ENCODE measurements around the gene MAPK10. TPM values are rescaled to one million over a fixed set of nuclear protein-coding genes. Genes with fewer than 3 reads are reported as not detected.

The MAPK10 gene
- total RNA-seq, 1 donor from 2014 or later: 19.2 TPM

GRCh38 chr4:86279293-86279960 is 80.4 kb downstream of the MAPK10 start:
- Mint-ChIP-seq H3K9me3 (ENCODE audit: unreplicated experiment) (no peaks in the 10 kb centered on the region), H3K4me1 (ENCODE audit: unreplicated experiment) (peaks cover 33% of the 10 kb centered on the region), H3K4me3 (ENCODE audit: unreplicated experiment) (no peak overlapping the region), H3K27me3 (ENCODE audit: unreplicated experiment) (no peaks in the 10 kb centered on the region), H3K27ac (ENCODE audit: unreplicated experiment) (no peak overlapping the region), H3K36me3 (ENCODE audit: unreplicated experiment) (no peaks in the 10 kb centered on the region)
- no peak for TF ChIP-seq CTCF (IDR thresholded peaks at IDR 0.05)
- no peak for DNase-seq (ENCODE audit: extremely low spot score, unreplicated experiment)

DNA sequence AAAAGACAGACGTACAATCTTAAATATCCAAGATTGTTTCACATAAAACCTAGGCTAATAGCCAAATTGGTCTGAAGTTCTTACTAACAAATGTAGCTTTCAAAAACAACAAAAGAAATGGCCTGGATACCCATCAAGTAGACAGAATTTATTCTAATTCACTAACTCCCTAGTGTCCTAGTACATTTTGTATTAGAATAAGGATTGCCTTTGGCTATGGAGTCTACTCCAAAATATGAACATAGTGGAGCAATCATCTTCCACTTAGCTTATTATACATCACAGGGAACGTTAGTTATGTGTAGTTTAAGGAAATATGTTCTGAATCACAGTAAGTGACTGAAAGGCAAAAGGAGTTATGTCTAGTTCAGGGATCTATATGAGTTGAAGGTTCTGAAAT is 81.7 kb downstream of the MAPK10 start:
- H3K27ac Mint-ChIP-seq (ENCODE audit: unreplicated experiment): no peak overlapping the region
- TF ChIP-seq CTCF (IDR thresholded peaks at IDR 0.05): no peak

DNA sequence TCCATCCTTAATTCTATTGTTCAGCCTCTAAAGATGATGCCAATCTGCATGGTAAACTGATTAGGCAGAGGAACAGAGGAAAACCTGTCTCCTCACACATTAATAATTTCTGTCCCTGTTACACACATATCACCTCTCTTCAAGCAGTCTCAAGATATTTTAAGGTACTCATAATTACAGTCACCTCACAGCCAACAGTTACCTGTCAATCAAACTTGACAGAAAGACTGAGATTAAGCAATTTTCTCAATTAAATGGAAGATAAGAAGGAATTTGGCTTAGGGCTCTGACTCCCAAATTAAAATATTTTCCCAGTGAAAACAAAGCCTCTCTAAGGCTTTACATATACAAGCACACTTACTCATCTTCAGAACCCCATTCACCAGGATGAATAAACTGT is 85.2 kb downstream of the MAPK10 start:
- Mint-ChIP-seq H3K4me1 (ENCODE audit: unreplicated experiment) (peaks cover 30% of the 10 kb centered on the region), H3K27me3 (ENCODE audit: unreplicated experiment) (no peaks in the 10 kb centered on the region), H3K36me3 (ENCODE audit: unreplicated experiment) (peaks cover 3% of the 10 kb centered on the region), H3K4me3 (ENCODE audit: unreplicated experiment) (no peak overlapping the region), H3K9me3 (ENCODE audit: unreplicated experiment) (no peaks in the 10 kb centered on the region), H3K27ac (ENCODE audit: unreplicated experiment) (no peak overlapping the region)
- no peak for DNase-seq (ENCODE audit: extremely low spot score, unreplicated experiment)
- no peak for TF ChIP-seq CTCF (IDR thresholded peaks at IDR 0.05)

More for the DNA sequence above, 81.7 kb downstream of the MAPK10 start:
- Mint-ChIP-seq H3K4me3 (ENCODE audit: unreplicated experiment) (no peak overlapping the region), H3K9me3 (ENCODE audit: unreplicated experiment) (no peaks in the 10 kb centered on the region), H3K36me3 (ENCODE audit: unreplicated experiment) (peaks cover 3% of the 10 kb centered on the region), H3K27me3 (ENCODE audit: unreplicated experiment) (no peaks in the 10 kb centered on the region), H3K4me1 (ENCODE audit: unreplicated experiment) (peaks cover 34% of the 10 kb centered on the region)
- DNase-seq (ENCODE audit: extremely low spot score, unreplicated experiment): no peak

DNA sequence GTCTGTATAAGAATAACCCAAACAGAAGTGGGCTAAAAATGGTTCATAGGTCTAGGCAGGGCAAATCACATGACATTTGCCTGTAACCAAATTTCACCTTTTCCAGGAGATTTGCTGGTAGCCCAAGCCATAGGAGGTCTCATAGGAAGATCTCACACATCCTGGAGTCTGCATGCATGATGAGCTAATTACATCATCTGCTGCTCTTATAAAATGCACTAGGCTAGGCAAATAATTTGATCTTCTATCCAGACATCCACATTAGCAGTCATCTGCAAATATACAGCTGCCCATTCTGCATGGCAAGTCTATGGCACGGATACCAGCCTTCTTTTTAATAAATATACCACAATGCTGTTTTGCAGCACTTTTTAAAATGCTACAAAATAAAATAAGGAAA is 87.2 kb downstream of the MAPK10 start:
- no peaks in the 10 kb centered on the region for H3K9me3 Mint-ChIP-seq (ENCODE audit: unreplicated experiment)
- peaks cover 22% of the 10 kb centered on the region for H3K4me1 Mint-ChIP-seq (ENCODE audit: unreplicated experiment)
- H3K4me3 Mint-ChIP-seq (ENCODE audit: unreplicated experiment): no peak overlapping the region
- TF ChIP-seq CTCF (IDR thresholded peaks at IDR 0.05): no peak
- H3K27ac Mint-ChIP-seq (ENCODE audit: unreplicated experiment): no peak overlapping the region
- peaks cover 3% of the 10 kb centered on the region for H3K36me3 Mint-ChIP-seq (ENCODE audit: unreplicated experiment)
- H3K27me3 Mint-ChIP-seq (ENCODE audit: unreplicated experiment): no peaks in the 10 kb centered on the region
- no peak for DNase-seq (ENCODE audit: extremely low spot score, unreplicated experiment)

DNA sequence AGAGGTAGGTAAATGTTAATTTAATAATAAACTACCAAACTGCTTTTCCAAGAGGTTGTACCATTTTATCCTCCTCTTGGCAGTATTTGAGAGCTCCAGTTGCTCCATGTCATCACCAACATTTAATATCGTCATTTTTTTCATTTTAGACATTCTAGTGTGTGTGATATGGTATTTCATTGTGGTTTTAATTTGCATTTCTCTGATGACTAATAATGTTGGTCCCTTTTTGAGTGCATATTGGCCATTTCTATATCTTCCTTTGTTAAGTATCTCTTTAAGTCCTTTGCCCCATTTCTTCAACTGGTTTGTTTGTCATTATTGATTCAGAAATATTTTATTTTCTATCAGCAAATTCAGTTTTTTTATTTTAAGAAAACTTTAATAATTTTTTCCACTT is 88.8 kb downstream of the MAPK10 start:
- no peak for TF ChIP-seq CTCF (IDR thresholded peaks at IDR 0.05)
- no peak for DNase-seq (ENCODE audit: extremely low spot score, unreplicated experiment)

More for the DNA sequence above, 88.8 kb downstream of the MAPK10 start:
- H3K4me3 Mint-ChIP-seq (ENCODE audit: unreplicated experiment): no peak overlapping the region
- H3K27ac Mint-ChIP-seq (ENCODE audit: unreplicated experiment): no peak overlapping the region
- peaks cover 16% of the 10 kb centered on the region for H3K4me1 Mint-ChIP-seq (ENCODE audit: unreplicated experiment)
- no peaks in the 10 kb centered on the region for H3K9me3 Mint-ChIP-seq (ENCODE audit: unreplicated experiment)
- H3K36me3 Mint-ChIP-seq (ENCODE audit: unreplicated experiment): peaks cover 3% of the 10 kb centered on the region
- no peaks in the 10 kb centered on the region for H3K27me3 Mint-ChIP-seq (ENCODE audit: unreplicated experiment)

All from osteocyte (in vitro differentiated cells).